Forelimb muscle (tissue), 1 donor: ENCODE results near the gene DDX24. TPM values are rescaled to one million over a fixed set of nuclear protein-coding genes. Genes with fewer than 3 reads are reported as not detected.

Experiments
- DNase-seq: peaks from one replicate; pipeline ENCODE4 v3.0.0-alpha.2; 2013; ENCODE audit warnings: low read depth
- polyA plus RNA-seq: library from polyadenylated mRNA; unstranded; fragments of 120-200 nt; gene quantifications from one replicate; pipeline ENCODE4 v1.2.1, GENCODE V29; 2013; ENCODE audit not compliant: insufficient read length

Gene DDX24
- polyA plus RNA-seq, 1 donor, result 84.1 TPM

DNA sequence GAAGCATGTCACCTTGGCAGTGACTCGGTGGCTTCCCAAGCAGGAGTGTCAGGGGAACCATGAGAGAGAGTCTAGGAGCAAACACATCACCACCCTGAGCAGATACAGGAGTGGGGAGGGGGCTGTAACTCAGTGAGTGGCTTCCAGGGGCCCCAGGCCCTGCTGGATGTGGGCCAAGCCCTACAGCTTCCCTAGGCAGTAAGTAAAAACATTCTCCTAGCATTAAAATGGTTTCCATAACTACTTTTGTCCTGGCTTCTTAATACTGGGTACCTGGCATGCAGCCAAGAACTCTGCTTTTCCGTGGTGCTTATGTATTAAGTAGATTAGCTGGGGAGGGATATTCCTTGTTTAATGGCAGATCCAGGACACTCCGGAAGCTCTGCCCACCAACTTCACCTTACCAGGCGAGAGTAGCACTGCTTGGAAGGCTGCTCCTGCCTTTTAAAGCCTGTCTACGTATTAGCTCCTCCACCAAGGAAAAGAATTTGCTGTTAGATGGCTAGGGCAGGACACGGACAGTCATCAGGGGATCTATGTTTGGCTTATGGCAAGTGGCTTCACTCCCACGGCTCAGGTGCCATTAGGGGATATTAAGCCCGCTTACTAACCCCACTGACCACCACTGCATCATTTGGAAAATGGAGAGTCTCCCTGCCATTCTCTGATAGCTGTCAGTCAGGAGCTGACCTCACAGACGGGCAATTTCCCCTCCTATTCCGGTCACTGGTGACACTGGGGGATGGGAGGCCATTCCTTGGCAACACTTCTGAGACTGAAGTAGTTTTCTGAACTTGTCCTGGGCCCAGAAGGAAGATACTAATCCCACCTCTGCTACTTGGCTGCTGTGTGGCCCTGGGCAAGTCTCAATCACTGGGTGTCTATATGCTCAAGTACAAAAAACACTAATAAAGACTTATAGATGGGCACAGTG, 32.0 kb downstream of the DDX24 start:
- no peak for DNase-seq

DNA sequence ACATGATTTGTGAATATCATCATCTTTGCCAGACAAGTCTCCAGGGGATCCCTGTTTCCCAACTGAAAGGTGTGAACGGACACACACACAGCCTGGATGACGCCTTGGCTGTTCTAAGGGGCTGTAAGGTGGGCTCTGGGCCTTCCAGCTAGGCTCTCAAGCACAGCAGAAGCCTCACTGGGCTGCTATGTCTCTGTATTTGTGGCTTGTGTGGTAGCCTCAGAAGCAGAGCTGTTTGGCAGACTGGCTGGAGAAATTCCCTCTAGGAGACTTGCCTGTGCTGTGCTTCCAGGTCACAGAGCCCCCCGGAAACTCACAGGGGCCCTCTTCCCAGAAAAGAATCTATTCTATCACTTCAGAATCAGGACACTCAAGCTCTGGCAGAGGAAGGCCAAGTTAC, 33.4 kb downstream of the DDX24 start:
- no peak for DNase-seq

DNA sequence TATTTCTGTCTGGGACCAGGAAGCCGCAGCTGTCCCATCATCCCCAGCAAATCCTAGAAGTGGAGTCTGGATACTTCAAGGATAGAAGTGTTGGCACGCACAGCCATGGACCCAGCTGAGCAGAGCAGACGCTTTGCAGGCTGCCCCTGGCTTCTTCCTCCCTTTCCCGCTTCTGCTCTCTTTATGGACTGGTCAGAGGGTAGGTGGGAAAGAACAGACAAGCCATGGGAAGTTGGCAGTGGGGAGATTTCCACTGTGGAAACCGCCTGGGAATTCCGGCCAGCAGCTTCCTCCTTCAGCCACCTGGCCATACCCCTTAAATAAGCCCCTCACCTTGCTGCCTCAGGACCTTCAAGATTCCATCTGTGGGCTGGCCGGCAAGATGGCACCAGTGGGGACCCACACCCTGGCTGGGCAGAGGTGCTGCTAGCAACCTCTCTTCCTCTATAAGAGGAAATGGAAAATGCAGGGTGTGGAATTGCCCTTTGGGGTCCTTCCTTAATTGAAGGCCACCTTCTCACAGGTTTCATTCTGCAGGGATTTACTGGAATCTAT, 34.2 kb downstream of the DDX24 start:
- DNase-seq, result no peak

- DNase-seq, result no peak
These were observed 35.2 kb downstream of the DDX24 start for GRCh38 chr14:94045563-94046345.

DNA sequence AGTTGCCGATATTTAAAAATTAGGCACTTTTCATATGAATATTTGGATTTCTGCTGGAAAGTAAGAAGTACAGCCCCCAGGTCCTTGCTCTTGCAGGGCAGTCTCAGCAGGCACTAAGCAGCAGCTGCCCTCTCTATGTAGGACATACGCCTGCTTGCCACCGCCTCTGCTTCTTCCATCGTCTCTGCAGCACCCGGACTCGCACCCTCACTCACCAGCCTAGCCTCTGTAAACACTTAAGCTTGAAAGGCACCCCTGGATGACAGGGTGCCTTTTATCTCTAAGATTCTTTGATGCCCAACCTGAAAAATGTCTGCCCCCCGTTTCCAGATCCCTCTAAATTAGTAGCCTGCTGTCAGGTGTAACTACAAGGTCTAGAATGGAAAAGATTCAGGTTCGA, 35.9 kb downstream of the DDX24 start:
- no peak for DNase-seq

- DNase-seq, result no peak
These were observed 36.4 kb downstream of the DDX24 start for GRCh38 chr14:94044476-94045091.

GRCh38 chr14:94043756-94044475, 37.1 kb downstream of the DDX24 start:
- no peak for DNase-seq

- DNase-seq, result no peak
These were observed 37.8 kb downstream of the DDX24 start for GRCh38 chr14:94043111-94043755.

DNA sequence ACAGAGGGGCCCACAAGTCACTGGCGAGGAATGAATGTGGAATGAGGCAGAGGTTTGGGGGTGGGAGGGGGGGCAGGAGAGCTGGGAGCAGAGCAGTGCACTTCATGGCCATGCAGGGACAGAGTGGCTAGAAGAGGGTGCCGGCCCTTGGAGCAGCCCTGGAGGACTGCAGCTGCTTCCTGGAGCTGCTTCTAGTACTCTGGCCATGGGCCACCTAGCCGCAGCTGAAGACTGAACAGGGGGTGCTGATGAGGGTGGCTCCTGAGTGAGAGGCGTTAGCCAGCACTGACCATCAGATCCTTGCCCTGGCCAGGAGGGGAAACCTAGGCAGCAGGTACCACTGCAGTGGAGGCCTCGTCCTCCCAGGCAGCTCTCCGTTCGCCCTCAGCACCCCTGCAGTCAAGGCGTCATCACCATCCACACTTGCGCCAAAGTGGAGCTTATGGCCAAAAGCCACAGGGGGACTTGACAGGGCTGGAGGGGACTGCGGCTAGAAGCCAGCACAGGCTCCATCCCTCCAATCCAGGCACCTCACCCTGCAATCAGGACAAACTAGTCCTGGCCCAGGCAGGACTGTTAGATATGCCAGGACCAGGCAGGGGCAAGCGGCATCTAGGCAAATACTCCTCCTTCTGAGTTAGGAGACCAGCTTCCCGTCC, 38.4 kb downstream of the DDX24 start:
- no peak for DNase-seq

DNA sequence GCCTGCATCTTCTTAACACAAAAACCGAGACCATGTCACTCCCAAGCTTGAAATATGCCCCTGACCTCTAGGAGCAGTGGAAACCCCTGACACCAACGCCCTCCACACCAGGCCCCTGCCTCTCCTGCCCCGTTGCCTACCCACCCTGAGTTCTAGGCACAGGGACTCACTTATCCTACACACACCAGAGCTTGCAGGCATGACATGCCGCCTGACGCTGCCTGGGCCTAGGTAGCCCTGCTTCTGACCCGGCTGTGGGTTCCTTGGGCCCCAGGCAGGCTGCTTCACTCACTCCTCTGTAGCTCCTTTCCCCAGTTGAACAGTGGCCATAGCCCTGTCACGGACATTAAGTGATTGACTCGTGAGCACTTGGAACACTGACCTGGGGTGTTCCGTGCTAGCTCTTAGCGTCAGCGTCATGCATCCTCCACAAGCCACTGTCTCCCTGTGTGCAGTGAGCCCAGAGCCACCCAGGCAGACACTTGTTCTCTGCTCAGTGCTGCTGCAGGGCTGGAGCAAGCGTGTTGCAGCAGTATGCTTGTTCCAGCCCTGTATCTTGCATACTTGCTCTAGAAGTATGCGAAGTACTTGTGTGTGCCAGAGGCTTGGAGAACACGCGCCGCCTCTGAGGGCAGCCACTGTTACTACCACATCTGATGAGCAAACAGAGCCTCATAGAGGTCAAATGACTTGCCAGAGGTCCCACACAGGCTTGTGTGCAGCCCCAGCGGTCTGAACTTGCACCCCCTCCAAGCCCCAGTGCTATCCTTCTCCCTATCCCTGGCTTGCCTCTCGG, 39.3 kb downstream of the DDX24 start:
- peak; percentile 9 for DNase-seq

DNA sequence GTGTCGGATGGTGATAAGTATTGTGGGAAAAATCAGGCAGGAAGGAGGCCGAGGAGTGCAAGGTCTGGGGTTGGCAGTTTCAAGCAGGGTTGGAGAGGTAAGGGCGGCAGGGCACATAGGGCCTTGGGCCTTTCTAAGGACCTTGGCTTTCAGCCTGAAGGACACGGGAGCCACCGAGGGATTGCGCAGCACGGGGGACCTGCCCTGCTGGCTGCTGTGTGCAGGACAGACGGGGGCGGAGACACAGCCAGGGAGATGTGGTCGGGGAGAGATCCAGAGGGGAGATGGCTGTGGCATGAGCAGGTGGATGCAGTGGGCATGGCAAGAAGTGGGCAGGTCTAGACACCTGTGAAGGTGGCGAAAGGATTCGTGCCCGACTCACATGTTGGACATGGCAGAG, 40.2 kb downstream of the DDX24 start:
- no peak for DNase-seq

GRCh38 chr14:94040247-94040646, 40.8 kb downstream of the DDX24 start:
- no peak for DNase-seq

- no peak for DNase-seq
These were observed 41.9 kb downstream of the DDX24 start for GRCh38 chr14:94038921-94039629.

GRCh38 chr14:94038510-94038909, 42.5 kb downstream of the DDX24 start:
- no peak for DNase-seq

DNA sequence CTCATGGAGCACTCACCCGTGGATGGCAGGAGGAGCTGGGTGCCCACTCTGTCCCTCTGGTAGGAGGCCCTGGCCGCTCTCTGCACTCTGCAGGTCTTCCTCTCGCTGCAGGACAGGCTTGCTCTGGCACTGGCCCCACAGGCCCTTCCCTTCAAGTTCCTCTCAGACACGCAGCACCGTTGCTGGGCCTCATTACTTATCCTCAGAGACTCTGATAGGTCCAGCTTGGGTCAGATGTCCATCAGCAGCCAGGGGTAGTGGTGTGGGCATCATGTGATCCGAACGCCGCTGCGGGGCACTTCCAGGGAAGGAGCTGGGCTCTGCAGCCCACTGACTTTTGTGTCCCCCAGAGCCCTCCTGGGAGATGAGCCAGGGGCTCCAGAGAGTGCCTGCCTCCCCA, 43.0 kb downstream of the DDX24 start:
- no peak for DNase-seq

DNA sequence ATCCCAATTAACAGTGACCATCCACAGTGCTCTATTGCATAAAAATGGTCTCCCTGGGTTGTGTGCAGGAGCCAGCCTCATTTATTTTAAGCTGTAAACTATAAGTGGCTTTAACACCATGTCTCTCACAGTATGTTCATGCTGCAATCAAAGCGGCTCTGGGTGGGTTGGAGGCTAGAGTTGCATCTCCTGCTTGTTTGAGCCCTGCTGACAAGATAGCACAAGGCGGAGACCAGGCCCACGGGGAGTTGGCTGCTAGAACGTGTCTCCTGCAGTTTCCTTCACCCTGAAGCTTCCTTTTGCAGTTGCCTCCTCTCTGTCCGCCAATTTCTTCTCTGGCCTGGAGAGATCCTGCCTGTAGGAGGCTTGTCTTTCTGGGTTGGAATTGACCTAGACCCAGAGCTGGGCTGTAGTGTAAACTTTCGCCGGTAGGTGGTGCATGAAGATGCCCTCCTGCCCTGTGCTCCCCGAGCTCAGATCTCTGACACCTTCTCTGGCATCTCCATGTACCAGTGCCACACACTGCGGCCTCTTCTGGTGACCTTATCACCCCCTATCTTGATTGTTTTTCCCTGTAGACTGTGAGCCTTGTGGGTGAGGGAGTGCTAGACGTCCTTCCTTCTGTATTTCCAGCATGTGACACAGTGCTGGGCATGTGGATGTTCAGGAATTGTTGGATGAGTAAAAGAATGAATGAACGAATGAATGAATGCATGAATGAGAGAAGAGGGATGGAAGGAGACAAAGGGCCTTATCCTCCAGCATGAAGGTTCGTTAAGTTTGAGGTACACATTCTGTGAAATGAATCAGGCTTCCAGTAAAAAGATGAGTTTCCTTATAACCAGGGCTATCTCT, 44.5 kb downstream of the DDX24 start:
- peak; percentile 9 for DNase-seq

GRCh38 chr14:94034886-94035285, 46.1 kb downstream of the DDX24 start:
- DNase-seq, result no peak

GRCh38 chr14:94031883-94032279, 49.1 kb downstream of the DDX24 start:
- no peak for DNase-seq
